Ishikawa (cell line): ENCODE measurements around the gene VIPR2.

Experiments used
- CEBPB ChIP-seq: IDR thresholded peaks from 2 replicates; pipeline ENCODE4 v1.6.1; 2012
- CREB1 ChIP-seq: IDR thresholded peaks from 2 replicates; pipeline ENCODE4 v1.6.1; 2012; ENCODE audit warnings: low read depth
- EGR1 ChIP-seq: IDR thresholded peaks from 2 replicates; pipeline ENCODE4 v1.6.1; 2012
- EP300 ChIP-seq: IDR thresholded peaks from 2 replicates; pipeline ENCODE4 v1.6.1; 2012; ENCODE audit warnings: borderline replicate concordance
- FOXM1 ChIP-seq: IDR thresholded peaks from 2 replicates; pipeline ENCODE4 v1.6.1; 2012; ENCODE audit warnings: low read depth, borderline replicate concordance
- NFIC ChIP-seq: IDR thresholded peaks from 2 replicates; pipeline ENCODE4 v1.6.1; 2012
- RAD21 ChIP-seq: IDR thresholded peaks from 2 replicates; pipeline ENCODE4 v1.6.1; 2012; ENCODE audit warnings: low read depth
- TAF1 ChIP-seq: IDR thresholded peaks from 2 replicates; pipeline ENCODE4 v1.6.1; 2012; ENCODE audit warnings: low read depth, mild to moderate bottlenecking
- TCF12 ChIP-seq: IDR thresholded peaks from 2 replicates; pipeline ENCODE4 v1.6.1; 2012; ENCODE audit warnings: low read depth
- TEAD4 ChIP-seq: IDR thresholded peaks from 2 replicates; pipeline ENCODE4 v1.6.1; 2012
- YY1 ChIP-seq: IDR thresholded peaks from 2 replicates; pipeline ENCODE4 v1.6.1; 2012; ENCODE audit warnings: low read depth
- ZBTB7A ChIP-seq: IDR thresholded peaks from 2 replicates; pipeline ENCODE4 v1.6.1; 2012; ENCODE audit warnings: low read depth
- TF ChIP-seq, protein P1 (sequence below): IDR thresholded peaks from 2 replicates; pipeline ENCODE4 v1.6.1; 2012; ENCODE audit warnings: low read depth, mild to moderate bottlenecking
- TF ChIP-seq, protein P2 (sequence below): IDR thresholded peaks from 2 replicates; pipeline ENCODE4 v1.6.1; 2012
- TF ChIP-seq, protein P3 (sequence below): IDR thresholded peaks from 2 replicates; pipeline ENCODE4 v1.6.1; 2012

VIPR2 gene

GRCh38 chr7:159118623-159119022 lies 26.0 kb downstream of the VIPR2 start:
- TF ChIP-seq, protein P1, sequence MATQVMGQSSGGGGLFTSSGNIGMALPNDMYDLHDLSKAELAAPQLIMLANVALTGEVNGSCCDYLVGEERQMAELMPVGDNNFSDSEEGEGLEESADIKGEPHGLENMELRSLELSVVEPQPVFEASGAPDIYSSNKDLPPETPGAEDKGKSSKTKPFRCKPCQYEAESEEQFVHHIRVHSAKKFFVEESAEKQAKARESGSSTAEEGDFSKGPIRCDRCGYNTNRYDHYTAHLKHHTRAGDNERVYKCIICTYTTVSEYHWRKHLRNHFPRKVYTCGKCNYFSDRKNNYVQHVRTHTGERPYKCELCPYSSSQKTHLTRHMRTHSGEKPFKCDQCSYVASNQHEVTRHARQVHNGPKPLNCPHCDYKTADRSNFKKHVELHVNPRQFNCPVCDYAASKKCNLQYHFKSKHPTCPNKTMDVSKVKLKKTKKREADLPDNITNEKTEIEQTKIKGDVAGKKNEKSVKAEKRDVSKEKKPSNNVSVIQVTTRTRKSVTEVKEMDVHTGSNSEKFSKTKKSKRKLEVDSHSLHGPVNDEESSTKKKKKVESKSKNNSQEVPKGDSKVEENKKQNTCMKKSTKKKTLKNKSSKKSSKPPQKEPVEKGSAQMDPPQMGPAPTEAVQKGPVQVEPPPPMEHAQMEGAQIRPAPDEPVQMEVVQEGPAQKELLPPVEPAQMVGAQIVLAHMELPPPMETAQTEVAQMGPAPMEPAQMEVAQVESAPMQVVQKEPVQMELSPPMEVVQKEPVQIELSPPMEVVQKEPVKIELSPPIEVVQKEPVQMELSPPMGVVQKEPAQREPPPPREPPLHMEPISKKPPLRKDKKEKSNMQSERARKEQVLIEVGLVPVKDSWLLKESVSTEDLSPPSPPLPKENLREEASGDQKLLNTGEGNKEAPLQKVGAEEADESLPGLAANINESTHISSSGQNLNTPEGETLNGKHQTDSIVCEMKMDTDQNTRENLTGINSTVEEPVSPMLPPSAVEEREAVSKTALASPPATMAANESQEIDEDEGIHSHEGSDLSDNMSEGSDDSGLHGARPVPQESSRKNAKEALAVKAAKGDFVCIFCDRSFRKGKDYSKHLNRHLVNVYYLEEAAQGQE = no peak
- no peak for TF ChIP-seq CEBPB
- TF ChIP-seq TEAD4 = no peak
- no peak for TF ChIP-seq FOXM1
- TF ChIP-seq EP300 = no peak
- no peak for TF ChIP-seq ZBTB7A
- TF ChIP-seq NFIC = no peak
- no peak for TF ChIP-seq RAD21
- no peak for TF ChIP-seq EGR1
- TF ChIP-seq, protein P2, sequence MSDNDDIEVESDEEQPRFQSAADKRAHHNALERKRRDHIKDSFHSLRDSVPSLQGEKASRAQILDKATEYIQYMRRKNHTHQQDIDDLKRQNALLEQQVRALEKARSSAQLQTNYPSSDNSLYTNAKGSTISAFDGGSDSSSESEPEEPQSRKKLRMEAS = no peak
- TF ChIP-seq CREB1 = no peak
- no peak for TF ChIP-seq TAF1
- TF ChIP-seq, protein P3, sequence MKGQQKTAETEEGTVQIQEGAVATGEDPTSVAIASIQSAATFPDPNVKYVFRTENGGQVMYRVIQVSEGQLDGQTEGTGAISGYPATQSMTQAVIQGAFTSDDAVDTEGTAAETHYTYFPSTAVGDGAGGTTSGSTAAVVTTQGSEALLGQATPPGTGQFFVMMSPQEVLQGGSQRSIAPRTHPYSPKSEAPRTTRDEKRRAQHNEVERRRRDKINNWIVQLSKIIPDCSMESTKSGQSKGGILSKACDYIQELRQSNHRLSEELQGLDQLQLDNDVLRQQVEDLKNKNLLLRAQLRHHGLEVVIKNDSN = no peak

- TF ChIP-seq EP300 (no peak), CREB1 (no peak), TCF12 (no peak), CEBPB (no peak), RAD21 (no peak), YY1 (no peak), NFIC (no peak), TEAD4 (no peak), EGR1 (no peak), TAF1 (no peak), ZBTB7A (no peak), FOXM1 (no peak)
- TF ChIP-seq, protein P2 = no peak
- TF ChIP-seq, protein P3 = no peak
- TF ChIP-seq, protein P1 = no peak
These were observed 26.5 kb downstream of the VIPR2 start for GRCh38 chr7:159118197-159118595.

DNA sequence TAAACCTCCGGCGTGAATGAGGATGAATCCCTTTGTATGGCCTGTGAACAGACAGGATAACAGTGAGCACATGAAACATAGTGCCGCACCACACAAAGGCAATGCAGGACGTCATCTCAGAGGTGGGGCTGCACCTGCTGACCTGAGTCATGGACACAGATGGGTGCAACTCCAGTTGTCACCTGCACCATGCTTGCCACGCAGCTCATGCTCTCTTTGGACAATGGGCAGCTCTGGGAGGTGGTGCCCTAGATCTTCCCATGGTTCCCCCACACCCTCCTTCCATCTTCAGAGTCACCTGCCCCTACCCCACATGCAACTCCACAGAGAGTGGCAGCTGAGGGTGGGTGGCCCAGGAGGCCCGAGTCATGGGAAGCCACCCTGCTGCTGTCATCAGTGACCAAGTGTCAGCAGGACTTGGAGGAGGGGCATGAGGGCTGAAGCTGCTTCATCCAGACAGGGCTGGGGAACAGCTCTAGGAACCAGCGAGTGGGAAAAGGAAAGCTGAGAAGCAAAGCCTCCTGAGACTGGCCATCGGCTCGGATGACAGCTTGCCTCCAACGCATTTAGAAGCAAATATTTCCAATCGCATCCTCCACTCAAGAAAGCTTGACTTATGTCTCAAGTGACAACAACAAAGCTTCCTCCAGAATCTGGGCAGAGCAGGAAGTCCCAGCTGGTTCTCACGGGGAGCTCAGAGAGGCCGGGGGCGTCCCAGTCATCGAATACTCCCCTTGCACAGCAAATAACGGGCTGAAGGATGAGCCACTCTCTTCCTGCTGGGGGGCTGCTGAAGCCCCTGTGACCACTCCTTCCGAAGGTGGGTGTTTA lies 27.1 kb downstream of the VIPR2 start:
- TF ChIP-seq FOXM1 (no peak), TCF12 (no peak), EP300 (no peak), EGR1 (no peak), NFIC (no peak), ZBTB7A (no peak), CEBPB (no peak), TAF1 (no peak), YY1 (no peak), RAD21 (no peak), TEAD4 (no peak), CREB1 (no peak)
- TF ChIP-seq, protein P3 = no peak
- TF ChIP-seq, protein P1 = no peak
- TF ChIP-seq, protein P2 = no peak
